C4-2B (cell line): ENCODE measurements around the gene GPR65.

Source experiments
- H3K27ac ChIP-seq: fragments of 450-650 bp; 2 replicates; pipeline ENCODE4 v1.5.1; 2017
- ZFX ChIP-seq: fragments of 450-650 bp; IDR thresholded peaks from 2 replicates; pipeline ENCODE4 v1.6.1; 2017
- TF ChIP-seq, protein P1 (sequence below): fragments of 450-650 bp; conservative IDR thresholded peaks from 2 replicates; pipeline ENCODE4 v1.5.1; 2017; ENCODE audit warnings: mild to moderate bottlenecking

GPR65 gene

DNA sequence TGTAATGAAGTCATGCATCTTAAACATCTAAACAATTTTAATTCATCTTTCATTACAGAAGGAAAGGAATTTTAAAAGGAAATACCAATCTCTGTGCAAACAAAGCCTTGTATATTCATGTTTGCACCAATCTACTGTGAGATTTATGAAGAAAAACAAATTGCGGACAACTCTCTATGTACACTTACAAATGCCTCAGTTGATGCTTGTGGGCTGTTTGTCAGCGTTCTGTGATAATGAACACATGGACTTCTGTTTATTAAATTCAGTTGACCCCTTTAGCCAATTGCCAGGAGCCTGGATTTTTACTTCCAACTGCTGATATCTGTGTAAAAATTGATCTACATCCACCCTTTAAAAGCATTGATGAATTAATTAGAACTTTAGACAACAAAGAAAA is 5.4 kb downstream of the GPR65 start:
- TF ChIP-seq ZFX = no peak
- TF ChIP-seq, protein P1, sequence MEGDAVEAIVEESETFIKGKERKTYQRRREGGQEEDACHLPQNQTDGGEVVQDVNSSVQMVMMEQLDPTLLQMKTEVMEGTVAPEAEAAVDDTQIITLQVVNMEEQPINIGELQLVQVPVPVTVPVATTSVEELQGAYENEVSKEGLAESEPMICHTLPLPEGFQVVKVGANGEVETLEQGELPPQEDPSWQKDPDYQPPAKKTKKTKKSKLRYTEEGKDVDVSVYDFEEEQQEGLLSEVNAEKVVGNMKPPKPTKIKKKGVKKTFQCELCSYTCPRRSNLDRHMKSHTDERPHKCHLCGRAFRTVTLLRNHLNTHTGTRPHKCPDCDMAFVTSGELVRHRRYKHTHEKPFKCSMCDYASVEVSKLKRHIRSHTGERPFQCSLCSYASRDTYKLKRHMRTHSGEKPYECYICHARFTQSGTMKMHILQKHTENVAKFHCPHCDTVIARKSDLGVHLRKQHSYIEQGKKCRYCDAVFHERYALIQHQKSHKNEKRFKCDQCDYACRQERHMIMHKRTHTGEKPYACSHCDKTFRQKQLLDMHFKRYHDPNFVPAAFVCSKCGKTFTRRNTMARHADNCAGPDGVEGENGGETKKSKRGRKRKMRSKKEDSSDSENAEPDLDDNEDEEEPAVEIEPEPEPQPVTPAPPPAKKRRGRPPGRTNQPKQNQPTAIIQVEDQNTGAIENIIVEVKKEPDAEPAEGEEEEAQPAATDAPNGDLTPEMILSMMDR = no peak
- no peak overlapping the region for H3K27ac ChIP-seq

GRCh38 chr14:88012495-88012894 is 7.6 kb downstream of the GPR65 start:
- TF ChIP-seq, protein P1 = no peak
- no peak for TF ChIP-seq ZFX
- H3K27ac ChIP-seq = no peak overlapping the region

GRCh38 chr14:88013750-88014349 is 8.9 kb downstream of the GPR65 start:
- H3K27ac ChIP-seq = no peak overlapping the region
- TF ChIP-seq, protein P1 = peak; percentile 100
- TF ChIP-seq ZFX = no peak

DNA sequence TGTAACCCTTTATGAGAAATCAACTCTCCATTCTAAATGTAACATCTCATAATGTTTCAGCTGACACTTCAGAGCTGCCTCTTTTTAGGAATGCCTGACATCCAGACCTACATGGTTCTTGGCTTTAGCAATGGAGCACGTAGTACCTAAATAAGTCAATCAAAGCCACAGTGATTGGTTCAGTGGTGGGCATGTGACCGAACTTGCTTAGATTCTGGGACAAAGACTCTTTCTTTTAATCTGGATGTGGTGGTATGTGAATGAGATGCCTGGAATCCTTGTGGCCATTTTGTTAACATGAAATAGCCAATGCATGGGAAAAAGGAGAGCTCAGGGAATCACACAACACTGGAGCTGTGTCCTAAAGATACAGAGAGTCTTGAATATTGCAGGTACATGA is 11.8 kb downstream of the GPR65 start:
- H3K27ac ChIP-seq = no peak overlapping the region
- TF ChIP-seq, protein P1 = no peak
- no peak for TF ChIP-seq ZFX

DNA sequence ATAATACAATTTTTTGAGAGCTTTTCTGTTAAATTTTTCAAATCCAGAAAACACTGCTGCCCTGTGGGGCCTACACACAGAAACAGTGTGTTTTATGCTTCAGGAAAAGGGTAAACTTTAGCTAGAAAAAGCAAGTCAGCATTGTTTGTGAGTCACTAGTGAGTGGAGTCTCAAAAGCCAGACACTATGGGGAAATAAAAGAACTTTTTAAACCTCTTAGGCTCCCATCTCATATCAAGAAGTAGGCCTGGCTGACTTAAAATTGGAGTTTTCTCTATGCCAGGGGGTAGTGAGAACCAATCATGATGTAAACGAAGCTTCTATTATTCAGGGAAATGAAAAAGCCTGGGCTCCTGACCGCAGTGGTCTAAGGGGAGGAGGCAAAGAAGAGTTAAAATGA is 12.6 kb downstream of the GPR65 start:
- TF ChIP-seq, protein P1 = no peak
- no peak for TF ChIP-seq ZFX
- no peak overlapping the region for H3K27ac ChIP-seq

GRCh38 chr14:88023658-88024187 is 18.8 kb downstream of the GPR65 start:
- TF ChIP-seq, protein P1 = no peak
- TF ChIP-seq ZFX = no peak
- no peak overlapping the region for H3K27ac ChIP-seq

DNA sequence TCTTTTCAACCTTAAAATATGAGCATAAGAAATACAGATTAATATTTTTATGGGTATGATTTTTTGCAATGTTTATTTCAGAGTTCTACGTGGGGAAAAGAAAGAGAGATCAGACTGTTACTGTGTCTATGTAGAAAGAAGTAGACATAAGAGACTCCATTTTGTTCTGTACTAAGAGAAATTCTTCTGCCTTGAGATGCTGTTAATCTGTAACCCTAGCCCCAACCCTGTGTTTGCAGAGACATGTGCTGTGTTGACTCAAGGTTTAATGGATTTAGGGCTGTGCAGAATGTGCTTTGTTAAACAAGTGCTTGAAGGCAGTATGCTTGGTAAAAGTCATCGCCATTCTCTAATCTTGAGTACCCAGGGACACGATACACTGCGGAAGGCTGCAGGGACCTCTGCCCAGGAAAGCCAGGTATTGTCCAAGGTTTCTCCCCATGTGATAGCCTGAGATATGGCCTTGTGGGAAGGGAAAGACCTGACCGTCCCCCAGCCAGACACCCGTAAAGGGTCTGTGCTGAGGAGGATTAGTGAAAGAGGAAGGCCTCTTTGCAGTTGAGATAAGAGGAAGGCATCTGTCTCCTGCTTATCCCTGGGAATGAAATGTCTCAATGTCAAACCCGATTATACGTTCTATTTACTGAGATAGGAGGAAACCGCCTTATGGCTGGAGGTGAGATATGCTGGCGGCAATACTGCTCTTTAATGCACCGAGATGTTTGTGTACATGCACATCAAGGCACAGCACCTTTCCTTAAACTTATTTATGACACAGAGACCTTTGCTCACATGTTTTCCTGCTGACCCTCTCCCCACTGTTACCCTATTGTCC is 19.5 kb downstream of the GPR65 start:
- peak overlapping the region; percentile 12; the same call in 1 of the 2 replicates for H3K27ac ChIP-seq
